Heart left ventricle (tissue), 16 donors: ENCODE measurements around the gene TRIM31. TPM values are rescaled to one million over a fixed set of nuclear protein-coding genes. Genes with fewer than 3 reads are reported as not detected.

Experiments
- ATAC-seq, 4 donors: fragments of 200-7000 bp; cut with Tn5 transposase; one replicate each; pipeline ENCODE4 v1.9.1; 2020 to 2022; ENCODE audit warnings: moderate library complexity in 4 of 4, mild to moderate bottlenecking in 3 of 4, moderate number of reproducible peaks in 1 of 4
- DNase-seq, 5 donors: peaks; one replicate each; pipeline ENCODE4 v3.0.0-alpha.2; 2020
- H3K27ac ChIP-seq, 12 donors: fragments of 200-600 bp; sonication (generic) in 4 of 12; one replicate each; pipeline versions ENCODE4 v1.5.0 to v1.8.0; 2016 to 2022; ENCODE audit warnings: mild to moderate bottlenecking in 2 of 12
- H3K27me3 ChIP-seq, 9 donors: fragments of 200-600 bp; sonication (generic) in 2 of 9; one replicate each; pipeline versions ENCODE4 v1.5.1 to v1.8.0; 2016 to 2022; ENCODE audit warnings: mild to moderate bottlenecking in 3 of 9
- H3K36me3 ChIP-seq, 9 donors: fragments of 200-600 bp; sonication (generic) in 2 of 9; one replicate each; pipeline versions ENCODE4 v1.5.0 to v1.8.0; 2018 to 2022; ENCODE audit warnings: mild to moderate bottlenecking in 2 of 9
- H3K4me1 ChIP-seq, 12 donors: fragments of 200-600 bp; sonication (generic) in 4 of 12; one replicate each; pipeline versions ENCODE4 v1.5.0 to v1.8.0; 2016 to 2022; ENCODE audit warnings: mild to moderate bottlenecking in 3 of 12
- H3K4me3 ChIP-seq, 12 donors: fragments of 200-600 bp; sonication (generic) in 4 of 12; one replicate each; pipeline versions ENCODE4 v1.5.0 to v1.8.0; 2017 to 2022; ENCODE audit warnings: mild to moderate bottlenecking in 9 of 12, moderate library complexity in 4 of 12
- H3K9me3 ChIP-seq, 12 donors: fragments of 200-600 bp; sonication (generic) in 4 of 12; one replicate each; pipeline versions ENCODE4 v1.5.0 to v1.8.0; 2016 to 2022; ENCODE audit warnings: mild to moderate bottlenecking in 1 of 12
- CTCF ChIP-seq, 12 donors: fragments of 200-600 bp; sonication (generic) in 4 of 12; IDR thresholded peaks; one replicate each; pipeline versions ENCODE4 v1.5.0 to v1.8.0; 2018 to 2022; ENCODE audit warnings: antibody characterized with exemption in 12 of 12, mild to moderate bottlenecking in 5 of 12
- POLR2A ChIP-seq, 2 donors: fragments of 450-650 bp; IDR thresholded peaks; one replicate each; pipeline ENCODE4 v1.6.1; 2017; ENCODE audit warnings: antibody characterized with exemption in 2 of 2, mild to moderate bottlenecking in 2 of 2, moderate library complexity in 2 of 2
- WGBS, 4 donors: extraction: QIAGEN DNeasy Blood & Tissue Kit in 2 of 4; methylation state at CpG; one replicate each; pipeline versions ENCODE4 v1.1.5 to v1.1.7; 2013 to 2018; 5-methylcytosine and 5-hydroxymethylcytosine counted together
- intact Hi-C, 10 donors: fragments of 100-400 bp; cut with DNase I; formaldehyde crosslinking; loops; one replicate each; pipeline versions ENCODE4 v1.11.1 to v1.14.2; 2022
- polyA plus RNA-seq, 2 donors: library from polyadenylated mRNA; stranded (reverse); fragments of 200-250 nt; gene quantifications; one replicate each; pipeline ENCODE4 v1.2.3, GENCODE V29; 2013
- total RNA-seq, 9 donors: library from RNA; depleted of rRNA in 2 of 9; stranded (reverse); fragments of >200 nt in 2 of 9; fragmentation: NEBNext Ultra II Directional in 3 of 9; extraction: Animal tissue kit (Norgen Biotek cat#: 25700) in 3 of 9; gene quantifications; one replicate each; pipeline versions ENCODE4 v1.1.0 to v1.2.4, GENCODE V29; 2016 to 2023
- donor health status: ischemic (EF 13 %, LVEDD 7.1; RV severe dilation, severe dysfunction).
- donor health status: healthy with polysubstance abuse.
- donor health status: DM: no; HTN: yes; CAD: no.
- donor health status: DM: no; HTN: no; CAD: no.
- donor health status: ischemic (EF 25% LVEDD 6.9; RV normal size, moderate dysfunction).
- donor health status: ischemic (EF 25% LVEDD 5.7; RV mildly dilated, moderate dysfunction).
- donor health status: healthy.
- donor health status: DM: yes; HTN: yes; CAD: no.
- donor health status: ischemic (EF 35%, LVEDD 5.7; RV mildly dilated, moderate dysfunction).
- donor health status: nonischemic (EF 11% LVEDD 7.7; RV severe dilation, severe dysfunction).
- donor health status: DM: yes; HTN: yes; CAD: no.
- donor health status: PGD.
- donor health status: ischemic (EF 29% LVEDD 5.4; RV normal size, mild dysfunction).
- donor health status: nonischemic (EF 23%, LVEDD 6.1; RV moderate dilation, normal function).

Gene TRIM31
- total and polyA plus RNA-seq, 11 donors: not detected

- WGBS, 4 donors: 72 to 92% (median 86%) methylated on average over 12 to 17 of the region's 17 CpGs
- no peaks in the 10 kb centered on the region for H3K9me3 ChIP-seq
- no peak overlapping the region for H3K4me3 ChIP-seq
- peaks cover 0 to 28% (median 2%) of the 10 kb centered on the region in 12 donors for H3K4me1 ChIP-seq
- ATAC-seq (no peak), DNase-seq (no peak)
- no peak for TF ChIP-seq CTCF (IDR thresholded peaks at IDR 0.05)
- TF ChIP-seq POLR2A (IDR thresholded peaks at IDR 0.05): no peak
- no peak overlapping the region for H3K27ac ChIP-seq
- peaks cover 0 to 10% (median 0%) of the 10 kb centered on the region in 9 donors for H3K27me3 ChIP-seq
- H3K36me3 ChIP-seq: no peaks in the 10 kb centered on the region
- intact Hi-C loops: no loop called here
Measured at GRCh38 chr6:30154061-30154460, 41.2 kb upstream of the TRIM31 start.

GRCh38 chr6:30152910-30153610 lies 40.2 kb upstream of the TRIM31 start:
- peaks cover 0 to 4% (median 0%) of the 10 kb centered on the region in 9 donors for H3K27me3 ChIP-seq
- 74 to 90% (median 82%) methylated on average over 3 of the region's 3 CpGs for WGBS, 4 donors
- no peaks in the 10 kb centered on the region for H3K9me3 ChIP-seq
- ATAC-seq (no peak), DNase-seq (no peak)
- no peaks in the 10 kb centered on the region for H3K36me3 ChIP-seq
- intact Hi-C loops: no loop called here
- no peak overlapping the region for H3K4me3 ChIP-seq
- peaks cover 0 to 28% (median 2%) of the 10 kb centered on the region in 12 donors for H3K4me1 ChIP-seq
- H3K27ac ChIP-seq: no peak overlapping the region
- no peak for TF ChIP-seq CTCF (IDR thresholded peaks at IDR 0.05)
- no peak for TF ChIP-seq POLR2A (IDR thresholded peaks at IDR 0.05)

- no peak for TF ChIP-seq CTCF (IDR thresholded peaks at IDR 0.05)
- H3K36me3 ChIP-seq: no peaks in the 10 kb centered on the region
- DNase-seq (no peak), ATAC-seq (no peak)
- no peaks in the 10 kb centered on the region for H3K9me3 ChIP-seq
- no peak overlapping the region for H3K27ac ChIP-seq
- WGBS, 4 donors: 62 to 74% (median 68%) methylated on average over 4 of the region's 4 CpGs
- H3K4me1 ChIP-seq: peaks cover 0 to 26% (median 2%) of the 10 kb centered on the region in 12 donors
- H3K4me3 ChIP-seq: no peak overlapping the region
- intact Hi-C loops: no loop called here
- peaks cover 0 to 6% (median 0%) of the 10 kb centered on the region in 9 donors for H3K27me3 ChIP-seq
Measured at GRCh38 chr6:30152016-30152673, 39.3 kb upstream of the TRIM31 start.

DNA sequence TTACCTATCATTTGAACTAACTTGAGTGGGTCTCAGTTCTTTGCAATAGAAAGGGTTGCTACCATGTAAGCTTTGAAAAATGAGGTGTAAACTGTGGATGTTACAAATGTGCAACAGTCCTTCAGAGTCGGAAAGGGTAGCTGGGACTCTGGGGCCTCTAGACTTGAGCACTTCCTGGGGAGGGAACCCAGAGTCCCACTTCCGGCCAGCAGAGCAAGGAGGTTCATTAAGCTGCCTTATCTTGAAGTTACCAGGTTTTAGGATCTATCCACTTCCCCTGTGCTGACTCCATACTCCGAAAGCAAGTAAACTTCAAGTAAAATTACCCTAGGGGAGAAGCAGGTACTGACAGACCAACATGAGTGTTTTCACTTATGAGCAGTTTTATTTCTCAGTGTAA lies 38.7 kb upstream of the TRIM31 start:
- TF ChIP-seq POLR2A (IDR thresholded peaks at IDR 0.05): no peak
- TF ChIP-seq CTCF (IDR thresholded peaks at IDR 0.05): no peak
- intact Hi-C loops: no loop called here
- no peak for DNase-seq
- peaks cover 0 to 12% (median 0%) of the 10 kb centered on the region in 9 donors for H3K27me3 ChIP-seq
- no peak overlapping the region for H3K4me3 ChIP-seq
- H3K4me1 ChIP-seq: peaks cover 0 to 20% (median 1%) of the 10 kb centered on the region in 12 donors
- H3K9me3 ChIP-seq: no peaks in the 10 kb centered on the region
- 50 to 69% (median 59%) methylated on average over 3 of the region's 3 CpGs for WGBS, 4 donors
- no peak overlapping the region for H3K27ac ChIP-seq
- H3K36me3 ChIP-seq: no peaks in the 10 kb centered on the region
- no peak for ATAC-seq
